ENCODE data around the gene PTPRN.

Gene PTPRN

GRCh38 chr2:219344751-219345430, 35.7 kb upstream of the PTPRN start:
- Histone ChIP-seq H2AFZ (ENCODE audit: low read length) (no peak overlapping the region), H3K4me1 (ENCODE audit: control insufficient read depth in 2 of 2, insufficient read depth in 1 of 2, low read depth in 1 of 2, low read length in 2 of 2) (peaks cover 0 to 5% of the 10 kb centered on the region in 2 donors), H3K18ac (ENCODE audit: low read length) (no peak overlapping the region), H2BK120ac (ENCODE audit: low read depth, low read length) (no peak overlapping the region), H3K9me3 (replicated peaks in 1 of 2; ENCODE audit: control insufficient read depth in 2 of 2, insufficient read depth in 1 of 2, low read depth in 1 of 2, low read length in 2 of 2) (no peaks in the 10 kb centered on the region), H4K91ac (ENCODE audit: low read depth, low read length, poor library complexity) (no peak overlapping the region), H2BK12ac (ENCODE audit: low read length) (no peak overlapping the region), H3K4me2 (ENCODE audit: insufficient read depth, low read length, poor library complexity, severe bottlenecking) (no peak overlapping the region), H3K79me1 (ENCODE audit: low read depth, low read length) (no peaks in the 10 kb centered on the region), H2BK15ac (ENCODE audit: low read length) (no peak overlapping the region), H3K27ac (replicated peaks; ENCODE audit: low read length) (no peak overlapping the region), H2AK5ac (ENCODE audit: low read depth, low read length) (no peak overlapping the region), H3K27me3 (ENCODE audit: control insufficient read depth in 3 of 3, insufficient read depth in 3 of 3, low read depth in 1 of 3, low read length in 3 of 3) (peaks cover 0 to 24% (median 0%) of the 10 kb centered on the region in 3 experiments), H3K36me3 (replicated peaks in 1 of 2; ENCODE audit: control insufficient read depth in 2 of 2, insufficient read depth in 2 of 2, low read length in 2 of 2) (no peaks in the 10 kb centered on the region), H3K23ac (ENCODE audit: low read depth, low read length, poor library complexity) (no peak overlapping the region), H2BK5ac (ENCODE audit: low read length) (no peak overlapping the region), H3K14ac (ENCODE audit: low read length) (no peak overlapping the region), H3K9ac (ENCODE audit: low read depth, low read length, poor library complexity) (no peak overlapping the region), H4K8ac (ENCODE audit: low read depth, low read length) (no peak overlapping the region), H3K4ac (ENCODE audit: low read length) (no peak overlapping the region), H3K4me3 (ENCODE audit: low read length in 2 of 2) (no peak overlapping the region)
- DNase-seq (ENCODE audit: low spot score) = no peak
- WGBS, 2 donors (ENCODE audit: extremely low coverage in 2 of 2, insufficient read length in 2 of 2, insufficient replicate concordance in 1 of 2) = no CpG with 5 or more reads among the region's 6 CpGs

DNA sequence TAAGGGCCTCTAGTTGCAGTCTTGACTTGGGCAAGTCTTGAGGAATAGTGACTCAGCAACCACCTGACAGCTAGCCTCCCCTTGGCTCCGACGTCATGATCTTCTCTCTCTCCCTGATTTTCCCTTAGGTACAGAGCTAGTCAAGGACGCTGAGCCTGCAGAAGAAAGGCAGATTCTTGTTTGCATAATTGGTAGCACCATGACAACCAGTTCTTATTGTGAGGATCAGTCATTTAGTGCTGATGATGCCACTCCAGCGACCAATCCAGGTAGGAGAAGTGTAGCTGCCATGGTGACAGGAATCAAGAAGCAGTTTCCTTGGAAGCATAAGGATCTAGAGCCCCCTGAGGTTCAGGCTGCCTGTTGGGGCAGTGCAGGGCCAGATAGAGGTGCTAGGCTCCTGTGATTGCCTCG, 26.2 kb upstream of the PTPRN start:
- Histone ChIP-seq H3K9ac (ENCODE audit: low read depth, low read length, poor library complexity) (no peak overlapping the region), H2AK5ac (ENCODE audit: low read depth, low read length) (no peak overlapping the region), H3K27ac (replicated peaks; ENCODE audit: low read length) (no peak overlapping the region), H2BK5ac (ENCODE audit: low read length) (no peak overlapping the region), H4K91ac (ENCODE audit: low read depth, low read length, poor library complexity) (no peak overlapping the region), H3K9me3 (replicated peaks in 1 of 2; ENCODE audit: control insufficient read depth in 2 of 2, insufficient read depth in 1 of 2, low read depth in 1 of 2, low read length in 2 of 2) (no peaks in the 10 kb centered on the region), H3K23ac (ENCODE audit: low read depth, low read length, poor library complexity) (no peak overlapping the region), H3K79me1 (ENCODE audit: low read depth, low read length) (no peaks in the 10 kb centered on the region), H3K4me1 (ENCODE audit: control insufficient read depth in 2 of 2, insufficient read depth in 1 of 2, low read depth in 1 of 2, low read length in 2 of 2) (peaks cover 3 to 4% of the 10 kb centered on the region in 2 donors), H3K18ac (ENCODE audit: low read length) (no peak overlapping the region), H3K4me3 (ENCODE audit: low read length in 2 of 2) (no peak overlapping the region), H3K36me3 (replicated peaks in 1 of 2; ENCODE audit: control insufficient read depth in 2 of 2, insufficient read depth in 2 of 2, low read length in 2 of 2) (no peaks in the 10 kb centered on the region), H3K27me3 (ENCODE audit: control insufficient read depth in 3 of 3, insufficient read depth in 3 of 3, low read depth in 1 of 3, low read length in 3 of 3) (peaks cover 0 to 61% (median 22%) of the 10 kb centered on the region in 3 experiments), H3K4ac (ENCODE audit: low read length) (no peak overlapping the region), H2BK15ac (ENCODE audit: low read length) (no peak overlapping the region), H2BK12ac (ENCODE audit: low read length) (no peak overlapping the region), H3K14ac (ENCODE audit: low read length) (no peak overlapping the region), H2AFZ (ENCODE audit: low read length) (no peak overlapping the region), H2BK120ac (ENCODE audit: low read depth, low read length) (no peak overlapping the region), H4K8ac (ENCODE audit: low read depth, low read length) (no peak overlapping the region), H3K4me2 (ENCODE audit: insufficient read depth, low read length, poor library complexity, severe bottlenecking) (no peak overlapping the region)
- no CpG with 5 or more reads among the region's 5 CpGs for WGBS, 2 donors (ENCODE audit: extremely low coverage in 2 of 2, insufficient read length in 2 of 2, insufficient replicate concordance in 1 of 2)
- DNase-seq (ENCODE audit: low spot score) = no peak

GRCh38 chr2:219334076-219334475, 24.9 kb upstream of the PTPRN start:
- Histone ChIP-seq H3K4me3 (ENCODE audit: low read length in 2 of 2) (no peak overlapping the region), H4K91ac (ENCODE audit: low read depth, low read length, poor library complexity) (no peak overlapping the region), H3K27me3 (ENCODE audit: control insufficient read depth in 3 of 3, insufficient read depth in 3 of 3, low read depth in 1 of 3, low read length in 3 of 3) (peaks cover 0 to 67% (median 24%) of the 10 kb centered on the region in 3 experiments), H3K27ac (replicated peaks; ENCODE audit: low read length) (no peak overlapping the region), H3K4me2 (ENCODE audit: insufficient read depth, low read length, poor library complexity, severe bottlenecking) (no peak overlapping the region), H2BK120ac (ENCODE audit: low read depth, low read length) (no peak overlapping the region), H3K23ac (ENCODE audit: low read depth, low read length, poor library complexity) (no peak overlapping the region), H2AFZ (ENCODE audit: low read length) (no peak overlapping the region), H2BK15ac (ENCODE audit: low read length) (no peak overlapping the region), H3K18ac (ENCODE audit: low read length) (no peak overlapping the region), H2BK12ac (ENCODE audit: low read length) (no peak overlapping the region), H3K36me3 (replicated peaks in 1 of 2; ENCODE audit: control insufficient read depth in 2 of 2, insufficient read depth in 2 of 2, low read length in 2 of 2) (no peaks in the 10 kb centered on the region), H3K9ac (ENCODE audit: low read depth, low read length, poor library complexity) (no peak overlapping the region), H3K4ac (ENCODE audit: low read length) (no peak overlapping the region), H3K9me3 (replicated peaks in 1 of 2; ENCODE audit: control insufficient read depth in 2 of 2, insufficient read depth in 1 of 2, low read depth in 1 of 2, low read length in 2 of 2) (no peaks in the 10 kb centered on the region), H4K8ac (ENCODE audit: low read depth, low read length) (no peak overlapping the region), H3K79me1 (ENCODE audit: low read depth, low read length) (no peaks in the 10 kb centered on the region), H3K4me1 (ENCODE audit: control insufficient read depth in 2 of 2, insufficient read depth in 1 of 2, low read depth in 1 of 2, low read length in 2 of 2) (peaks cover 3 to 4% of the 10 kb centered on the region in 2 donors), H2AK5ac (ENCODE audit: low read depth, low read length) (no peak overlapping the region), H2BK5ac (ENCODE audit: low read length) (no peak overlapping the region), H3K14ac (ENCODE audit: low read length) (no peak overlapping the region)
- no CpG with 5 or more reads among the region's 2 CpGs for WGBS, 2 donors (ENCODE audit: extremely low coverage in 2 of 2, insufficient read length in 2 of 2, insufficient replicate concordance in 1 of 2)
- DNase-seq (ENCODE audit: low spot score) = no peak

DNA sequence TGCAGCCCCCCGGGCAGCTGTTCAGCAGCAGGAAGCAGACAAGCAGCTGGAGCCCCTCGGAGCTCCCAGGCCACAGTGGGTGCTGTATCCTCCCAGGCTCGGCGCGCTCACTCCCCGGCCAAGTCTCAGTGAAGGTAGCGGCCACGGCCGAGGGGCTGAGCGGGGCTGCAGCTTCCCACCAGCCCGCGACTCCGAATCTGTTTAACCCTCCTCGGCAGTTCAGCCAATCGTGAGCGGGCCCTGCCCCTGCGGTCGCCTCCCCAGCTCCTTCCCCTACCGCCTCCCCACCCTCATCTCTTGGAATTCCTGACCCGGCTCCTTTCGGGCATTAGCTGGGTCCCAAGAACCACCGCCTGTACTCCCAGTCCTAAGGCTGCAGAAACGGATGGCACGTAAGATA, 23.3 kb upstream of the PTPRN start, which contains the start of gene RESP18:
TSS of gene RESP18 (minus strand) at position 203 of the 400 bp plus-strand sequence.
- H3K27ac ChIP-seq (replicated peaks; ENCODE audit: low read length) = no peak within 1 kb of the TSS
- H2AFZ ChIP-seq (ENCODE audit: low read length) = no peak within 1 kb of the TSS
- H2BK15ac ChIP-seq (ENCODE audit: low read length) = no peak within 1 kb of the TSS
- H2AK5ac ChIP-seq (ENCODE audit: low read depth, low read length) = no peak within 1 kb of the TSS
- H2BK12ac ChIP-seq (ENCODE audit: low read length) = no peak within 1 kb of the TSS
- no peak within 1 kb of the TSS for H3K4me2 ChIP-seq (ENCODE audit: insufficient read depth, low read length, poor library complexity, severe bottlenecking)
- H3K36me3 ChIP-seq (replicated peaks in 1 of 2; ENCODE audit: control insufficient read depth in 2 of 2, insufficient read depth in 2 of 2, low read length in 2 of 2) = no peaks in the 10 kb centered on the region
- no peak for DNase-seq (ENCODE audit: low spot score)
- H2BK5ac ChIP-seq (ENCODE audit: low read length) = no peak within 1 kb of the TSS
- no peak within 1 kb of the TSS for H3K4me3 ChIP-seq (ENCODE audit: low read length in 2 of 2)
- H4K91ac ChIP-seq (ENCODE audit: low read depth, low read length, poor library complexity) = no peak within 1 kb of the TSS
- peaks cover 0 to 77% (median 26%) of the 10 kb centered on the region in 3 experiments for H3K27me3 ChIP-seq (ENCODE audit: control insufficient read depth in 3 of 3, insufficient read depth in 3 of 3, low read depth in 1 of 3, low read length in 3 of 3)
- peaks cover 3 to 4% of the 10 kb centered on the region in 2 donors for H3K4me1 ChIP-seq (ENCODE audit: control insufficient read depth in 2 of 2, insufficient read depth in 1 of 2, low read depth in 1 of 2, low read length in 2 of 2)
- H3K4ac ChIP-seq (ENCODE audit: low read length) = no peak within 1 kb of the TSS
- H3K79me1 ChIP-seq (ENCODE audit: low read depth, low read length) = no peaks in the 10 kb centered on the region
- no peak within 1 kb of the TSS for H3K9ac ChIP-seq (ENCODE audit: low read depth, low read length, poor library complexity)
- no peak within 1 kb of the TSS for H4K8ac ChIP-seq (ENCODE audit: low read depth, low read length)
- H3K9me3 ChIP-seq (replicated peaks in 1 of 2; ENCODE audit: control insufficient read depth in 2 of 2, insufficient read depth in 1 of 2, low read depth in 1 of 2, low read length in 2 of 2) = no peaks in the 10 kb centered on the region
- WGBS, 2 donors (ENCODE audit: extremely low coverage in 2 of 2, insufficient read length in 2 of 2, insufficient replicate concordance in 1 of 2) = no CpG with 5 or more reads among the region's 24 CpGs
- no peak within 1 kb of the TSS for H3K14ac ChIP-seq (ENCODE audit: low read length)
- no peak within 1 kb of the TSS for H3K23ac ChIP-seq (ENCODE audit: low read depth, low read length, poor library complexity)
- H2BK120ac ChIP-seq (ENCODE audit: low read depth, low read length) = no peak within 1 kb of the TSS
- H3K18ac ChIP-seq (ENCODE audit: low read length) = no peak within 1 kb of the TSS
